Head of caudate nucleus (tissue), 42 donors: ENCODE measurements around the gene GALNT7.

ENCODE experiments used
- DNase-seq, 42 donors: peaks; one replicate each; pipeline versions ENCODE4 v3.0.0 to v3.0.0-alpha.2; 2020 to 2021; ENCODE audit warnings: mixed read lengths in 7 of 42
- intact Hi-C: fragments of 100-400 bp; cut with DNase I; formaldehyde crosslinking; loops from one replicate; pipeline ENCODE4 v1.15.0; 2022

The GALNT7 gene

GRCh38 chr4:173365359-173365996 lies 196.9 kb downstream of the GALNT7 start:
- intact Hi-C loops = no loop called here
- no peak for DNase-seq

- intact Hi-C loops = no loop called here
- no peak for DNase-seq
Measured at GRCh38 chr4:173367285-173367684, 198.7 kb downstream of the GALNT7 start.

- intact Hi-C loops = no loop called here
- no peak for DNase-seq
Measured at GRCh38 chr4:173367946-173368345, 199.3 kb downstream of the GALNT7 start.

GRCh38 chr4:173370130-173370476 lies 201.5 kb downstream of the GALNT7 start:
- peak in 30 of 42 donors; percentile 4 to 62 (median 34) for DNase-seq
- intact Hi-C loops = loop anchor here (2.0 to 5.0 kb wide), 2 partner anchors 35 to 42 kb away; partner anchors contain the start of gene HMGB2

- intact Hi-C loops = loop anchor here (2.0 to 5.0 kb wide), 2 partner anchors 36 to 42 kb away; partner anchors contain the start of gene HMGB2
- peak; percentile 93 to 99 (median 97) for DNase-seq
Measured at GRCh38 chr4:173370477-173371291, 202.1 kb downstream of the GALNT7 start, which contains the start of gene SAP30. SAP30 (plus strand) TSS chr4:173370954; CDS start chr4:173371183, 229 bp downstream.

GRCh38 chr4:173371292-173372192 lies 202.9 kb downstream of the GALNT7 start:
- intact Hi-C loops = loop anchor here (2.0 to 5.0 kb wide), 2 partner anchors 37 to 41 kb away; partner anchors contain the start of gene HMGB2
- peak; percentile 50 to 91 (median 83) for DNase-seq
